ENCODE data around the gene ITGA11. TPM values are rescaled to one million over a fixed set of nuclear protein-coding genes. Genes with fewer than 3 reads are reported as not detected.
A peak's percentile ranks its signal among the peaks of the same experiment; 100 is the strongest.

ITGA11 gene
- total and polyA plus RNA-seq, 10 donors: 0.27 to 17.2 (median 5.8) TPM

DNA sequence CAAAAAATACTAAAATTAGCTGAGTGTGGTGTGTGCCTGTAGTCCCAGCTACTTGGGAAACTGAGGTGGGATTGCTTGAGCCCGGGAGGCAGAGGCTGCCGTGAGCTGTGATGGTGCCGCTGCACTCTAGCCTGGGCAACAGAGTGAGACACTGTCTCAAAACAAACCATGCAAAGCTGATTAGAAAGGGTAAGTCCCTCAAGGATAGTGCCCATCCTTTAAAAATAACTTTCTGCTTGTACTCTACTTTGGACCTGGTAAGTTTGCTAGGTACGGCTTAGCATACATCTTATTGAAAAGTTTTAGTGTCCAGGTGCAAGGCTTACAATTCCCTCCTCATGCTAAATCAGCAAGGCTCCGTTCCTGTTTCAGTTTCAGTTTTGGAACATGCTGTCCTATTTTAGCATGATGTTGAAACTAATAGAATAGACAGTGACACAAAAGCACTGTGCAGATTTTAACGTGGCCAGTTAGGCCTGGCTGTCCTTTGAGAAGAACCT lies 133.0 kb downstream of the ITGA11 start:
- WGBS, 5 donors: 1 to 11% (median 1%) methylated on average over 6 of the region's 6 CpGs
- peak overlapping the region; percentile 15 to 64 (median 34) for H3K4me3 ChIP-seq
- peaks cover 8 to 58% (median 32%) of the 10 kb centered on the region in 6 donors for H3K4me1 ChIP-seq
- H3K27ac ChIP-seq: peak overlapping the region; percentile 55 to 80 (median 71)
- H3K27me3 ChIP-seq (replicated peaks in 1 of 7): no peaks in the 10 kb centered on the region
- intact Hi-C loops (cut with DNase I; ENCODE audit: low total_unique reads): no loop called here
- peaks cover 0 to 20% (median 0%) of the 10 kb centered on the region in 6 donors for H3K36me3 ChIP-seq
- no peaks in the 10 kb centered on the region for H3K9me3 ChIP-seq
- peak; percentile 66 for DNase-seq
- TF ChIP-seq POLR2A (IDR thresholded peaks at IDR 0.05) (peak in 1 of 3 donors; percentile 9), POLR2AphosphoS5 (IDR thresholded peaks at IDR 0.05) (peak in 1 of 3 donors; percentile 38)
- TF ChIP-seq, protein P1, sequence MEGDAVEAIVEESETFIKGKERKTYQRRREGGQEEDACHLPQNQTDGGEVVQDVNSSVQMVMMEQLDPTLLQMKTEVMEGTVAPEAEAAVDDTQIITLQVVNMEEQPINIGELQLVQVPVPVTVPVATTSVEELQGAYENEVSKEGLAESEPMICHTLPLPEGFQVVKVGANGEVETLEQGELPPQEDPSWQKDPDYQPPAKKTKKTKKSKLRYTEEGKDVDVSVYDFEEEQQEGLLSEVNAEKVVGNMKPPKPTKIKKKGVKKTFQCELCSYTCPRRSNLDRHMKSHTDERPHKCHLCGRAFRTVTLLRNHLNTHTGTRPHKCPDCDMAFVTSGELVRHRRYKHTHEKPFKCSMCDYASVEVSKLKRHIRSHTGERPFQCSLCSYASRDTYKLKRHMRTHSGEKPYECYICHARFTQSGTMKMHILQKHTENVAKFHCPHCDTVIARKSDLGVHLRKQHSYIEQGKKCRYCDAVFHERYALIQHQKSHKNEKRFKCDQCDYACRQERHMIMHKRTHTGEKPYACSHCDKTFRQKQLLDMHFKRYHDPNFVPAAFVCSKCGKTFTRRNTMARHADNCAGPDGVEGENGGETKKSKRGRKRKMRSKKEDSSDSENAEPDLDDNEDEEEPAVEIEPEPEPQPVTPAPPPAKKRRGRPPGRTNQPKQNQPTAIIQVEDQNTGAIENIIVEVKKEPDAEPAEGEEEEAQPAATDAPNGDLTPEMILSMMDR (IDR thresholded peaks at IDR 0.05 in 8 of 11, conservative IDR thresholded peaks at IDR 0.05 in 3 of 11): no peak

DNA sequence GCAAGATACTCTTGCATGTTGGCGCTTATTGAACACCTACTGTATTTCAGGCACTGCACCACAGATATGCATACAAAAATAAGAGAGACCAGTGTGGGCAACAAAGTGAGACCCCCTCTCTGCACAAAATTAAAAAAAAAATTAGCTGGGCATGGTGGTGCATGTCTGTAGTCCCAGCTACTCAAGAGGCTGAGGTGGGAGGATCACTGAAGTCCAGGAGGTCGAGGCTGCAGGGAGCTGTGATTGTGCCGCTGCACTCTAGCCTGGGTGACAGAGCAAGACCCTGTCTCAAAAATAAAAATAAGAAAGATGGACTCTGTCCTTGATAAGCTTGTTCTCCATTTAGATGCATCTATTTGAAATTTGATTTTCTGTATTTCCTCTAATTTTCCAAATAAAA lies 133.6 kb downstream of the ITGA11 start:
- TF ChIP-seq, protein P1 (IDR thresholded peaks at IDR 0.05 in 8 of 11, conservative IDR thresholded peaks at IDR 0.05 in 3 of 11): no peak
- TF ChIP-seq POLR2AphosphoS5 (IDR thresholded peaks at IDR 0.05) (no peak), POLR2A (IDR thresholded peaks at IDR 0.05) (no peak)
- peak overlapping the region in 6 of 8 donors; percentile 64 to 80 (median 74) for H3K27ac ChIP-seq

DNA sequence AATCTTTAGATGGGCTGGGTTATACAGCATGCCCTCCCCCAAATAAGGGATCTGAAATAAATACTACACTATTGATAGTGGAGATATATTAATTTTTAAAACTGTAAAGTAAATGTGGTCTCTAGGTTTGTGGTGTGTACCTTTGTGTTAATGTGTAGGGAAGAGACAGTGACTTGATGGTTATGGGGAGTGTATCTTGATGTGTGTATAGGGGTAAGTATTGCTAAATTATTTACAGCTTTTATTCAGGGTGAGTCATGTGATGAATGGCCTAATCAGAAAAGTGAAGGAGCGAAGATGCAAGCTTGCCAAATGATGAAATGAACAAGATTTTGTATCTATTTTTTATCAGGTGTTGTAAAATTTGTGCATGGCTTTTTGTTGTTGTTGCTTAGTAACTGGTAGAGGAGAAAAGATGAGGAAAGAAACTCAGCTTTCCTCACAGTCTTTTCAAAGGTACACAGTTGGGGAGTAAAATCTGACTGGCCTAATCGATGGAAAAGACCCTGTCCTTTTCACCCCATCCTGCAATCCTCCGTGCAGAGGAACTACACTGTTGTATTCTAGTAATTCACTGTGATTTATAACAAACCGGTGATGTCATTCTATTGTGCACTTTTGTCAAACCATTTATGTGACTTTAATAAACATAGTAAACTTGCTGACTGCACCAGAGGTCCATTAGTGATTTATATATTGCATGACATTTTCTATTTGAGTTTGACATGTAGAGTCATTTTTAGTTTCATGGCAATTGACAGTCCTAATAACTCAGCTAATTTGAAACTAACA lies 136.8 kb downstream of the ITGA11 start:
- Histone ChIP-seq H3K27ac (no peak overlapping the region), H3K4me3 (no peak overlapping the region), H3K9me3 (no peaks in the 10 kb centered on the region), H3K4me1 (peaks cover 8 to 85% (median 48%) of the 10 kb centered on the region in 6 donors), H3K36me3 (peaks cover 0 to 54% (median 14%) of the 10 kb centered on the region in 6 donors), H3K27me3 (replicated peaks in 1 of 7) (no peaks in the 10 kb centered on the region)
- intact Hi-C loops (cut with DNase I; ENCODE audit: low total_unique reads): no loop called here
- no peak for DNase-seq
- TF ChIP-seq POLR2AphosphoS5 (IDR thresholded peaks at IDR 0.05) (no peak), POLR2A (IDR thresholded peaks at IDR 0.05) (no peak)
- TF ChIP-seq, protein P1 (IDR thresholded peaks at IDR 0.05 in 8 of 11, conservative IDR thresholded peaks at IDR 0.05 in 3 of 11): no peak
- WGBS, 5 donors: 74 to 81% (median 75%) methylated on average over 4 of the region's 4 CpGs

More for the DNA sequence above, 133.6 kb downstream of the ITGA11 start:
- Histone ChIP-seq H3K9me3 (no peaks in the 10 kb centered on the region), H3K36me3 (peaks cover 0 to 26% (median 0%) of the 10 kb centered on the region in 6 donors), H3K4me1 (peaks cover 8 to 64% (median 33%) of the 10 kb centered on the region in 6 donors), H3K4me3 (peak overlapping the region in 4 of 8 donors; percentile 15 to 64 (median 36)), H3K27me3 (replicated peaks in 1 of 7) (no peaks in the 10 kb centered on the region)
- WGBS, 5 donors: 84 to 94% (median 88%) methylated on average over 3 of the region's 3 CpGs
- intact Hi-C loops (cut with DNase I; ENCODE audit: low total_unique reads): no loop called here
- peak; percentile 16 for DNase-seq

GRCh38 chr15:68292967-68293366 lies 139.0 kb downstream of the ITGA11 start:
- DNase-seq: no peak
- TF ChIP-seq POLR2AphosphoS5 (IDR thresholded peaks at IDR 0.05) (no peak), POLR2A (IDR thresholded peaks at IDR 0.05) (no peak)
- H3K9me3 ChIP-seq: no peaks in the 10 kb centered on the region
- no peak overlapping the region for H3K4me3 ChIP-seq
- H3K27me3 ChIP-seq (replicated peaks in 1 of 7): no peaks in the 10 kb centered on the region
- intact Hi-C loops (cut with DNase I; ENCODE audit: low total_unique reads): no loop called here
- no peak overlapping the region for H3K27ac ChIP-seq
- H3K4me1 ChIP-seq: peaks cover 5 to 81% (median 44%) of the 10 kb centered on the region in 6 donors
- peaks cover 0 to 68% (median 23%) of the 10 kb centered on the region in 6 donors for H3K36me3 ChIP-seq

Measured in spleen (tissue), 11 donors.